GM12878 (cell line): Measurements from ENCODE around the gene MAPK8IP3. TPM values are rescaled to one million over a fixed set of nuclear protein-coding genes. Genes with fewer than 3 reads are reported as not detected.

Experiments
- ATAC-seq: fragments of 200-7000 bp; cut with Tn5 transposase; 3 replicates; pipeline ENCODE4 v1.9.1; 2020; ENCODE audit warnings: mild to moderate bottlenecking, moderate library complexity
- BruUV-seq: library from RNA; stranded (reverse); fragments of 400-500 nt; replicated peaks from 2 replicates; lab custom pipeline; 2021; lab: Mats Ljungman, UMichigan
- CTCF ChIA-PET: fragments of 300-600 bp; sonication (Branson Sonifier 250); formaldehyde crosslinking; extraction: SDS; loops from one replicate; lab custom pipeline; 2021; ENCODE audit warnings: inconsistent platforms; lab: Yijun Ruan, JAX
- POLR2A ChIA-PET: fragments of 350-600 bp; formaldehyde crosslinking; extraction: SDS; loops from one replicate; lab custom pipeline; 2021; ENCODE audit warnings: inconsistent platforms; lab: Charles Lee
- RAD21 ChIA-PET: fragments of 300-600 bp; sonication (Branson Sonifier 250); formaldehyde crosslinking; loops from one replicate; lab custom pipeline; 2023; ENCODE audit warnings: antibody characterized with exemption; ENCODE audit not compliant: unreplicated experiment; lab: Charles Lee
- SMC1A ChIA-PET: fragments of 300-600 bp; sonication (Branson Sonifier 250); formaldehyde crosslinking; loops from one replicate; lab custom pipeline; 2023; ENCODE audit not compliant: unreplicated experiment, uncharacterized antibody; lab: Charles Lee
- DNase-seq: peaks from one replicate; pipeline ENCODE4 v3.0.0-alpha.2; 2011; ENCODE audit warnings: low read depth, low spot score
- FAIRE-seq: peaks from 3 replicates; lab custom pipeline; 2011; peaks lifted over from hg19 to GRCh38; lab: Jason Lieb, UNC
- H2AFZ ChIP-seq: 2 replicates; pipeline ENCODE4 v1.6.0; 2011; ENCODE audit warnings: low read depth, low read length, control low read depth; ENCODE audit not compliant: control insufficient read depth
- H3K27ac ChIP-seq: 2 replicates; pipeline ENCODE4 v1.5.1; 2011; ENCODE audit warnings: control low read depth; ENCODE audit not compliant: control insufficient read depth, insufficient read depth
- H3K27me3 ChIP-seq, 2 experiments: replicated peaks in 1 of 2; 2 replicates each; pipeline versions ENCODE4 v1.6.0 to v1.6.1; 2011; ENCODE audit warnings: low read length in 1 of 2; ENCODE audit not compliant: control insufficient read depth in 2 of 2, insufficient read depth in 2 of 2
- H3K36me3 ChIP-seq, 2 experiments: 2 replicates each; pipeline ENCODE4 v1.5.1; 2011; ENCODE audit warnings: low read length in 1 of 2; ENCODE audit not compliant: control insufficient read depth in 2 of 2, insufficient read depth in 2 of 2
- H3K4me1 ChIP-seq: 2 replicates; pipeline ENCODE4 v1.6.1; 2011; ENCODE audit warnings: mild to moderate bottlenecking, low read length, moderate library complexity, mixed read lengths; ENCODE audit not compliant: control insufficient read depth, insufficient read depth
- H3K4me2 ChIP-seq: 2 replicates; pipeline ENCODE4 v1.6.0; 2011; ENCODE audit warnings: control low read depth; ENCODE audit not compliant: control insufficient read depth, insufficient read depth
- H3K4me3 ChIP-seq: fragments of 200-600 bp; sonication (generic); 2 replicates; pipeline ENCODE4 v1.5.1; 2016
- H3K79me2 ChIP-seq: 2 replicates; pipeline ENCODE4 v1.6.0; 2011; ENCODE audit warnings: low read length; ENCODE audit not compliant: control insufficient read depth, insufficient read depth
- H3K9ac ChIP-seq: 2 replicates; pipeline ENCODE4 v1.8.0; 2011; ENCODE audit warnings: low read length, control low read depth, mixed read lengths; ENCODE audit not compliant: control insufficient read depth, insufficient read depth
- H3K9me3 ChIP-seq: replicated peaks from 3 replicates; pipeline ENCODE4 v1.5.1; 2011; ENCODE audit warnings: mild to moderate bottlenecking, low read length; ENCODE audit not compliant: control insufficient read depth, insufficient read depth
- H4K20me1 ChIP-seq: 2 replicates; pipeline ENCODE4 v1.6.0; 2011; ENCODE audit not compliant: control insufficient read depth, insufficient read depth
- CHD2 ChIP-seq: IDR thresholded peaks from 2 replicates; pipeline ENCODE4 v1.6.1; 2011; ENCODE audit warnings: low read depth, low read length, improper control_type of control experiment, borderline replicate concordance
- EED ChIP-seq: sonication (generic); IDR thresholded peaks from 2 replicates; pipeline ENCODE4 v1.6.1; 2016; ENCODE audit warnings: antibody characterized with exemption, low read depth
- FOXK2 ChIP-seq: fragments of 450-650 bp; IDR thresholded peaks from 2 replicates; pipeline ENCODE4 v1.6.1; 2017; ENCODE audit warnings: mild to moderate bottlenecking, moderate library complexity
- JUNB ChIP-seq: IDR thresholded peaks from 2 replicates; pipeline ENCODE4 v1.6.1; 2016; ENCODE audit warnings: antibody characterized with exemption, mild to moderate bottlenecking
- JUND ChIP-seq: IDR thresholded peaks from 2 replicates; pipeline ENCODE4 v1.6.1; 2012; ENCODE audit warnings: low read depth, mild to moderate bottlenecking, low read length, improper control_type of control experiment, moderate library complexity
- MTA2 ChIP-seq: fragments of 450-650 bp; IDR thresholded peaks from 2 replicates; pipeline ENCODE4 v1.6.1; 2016; ENCODE audit warnings: low read depth, mild to moderate bottlenecking, moderate library complexity
- PML ChIP-seq: IDR thresholded peaks from 2 replicates; pipeline ENCODE4 v1.6.1; 2012; ENCODE audit warnings: low read length, inconsistent platforms
- POLR2AphosphoS5 ChIP-seq: IDR thresholded peaks from 2 replicates; pipeline ENCODE4 v1.6.1; 2011; ENCODE audit warnings: mild to moderate bottlenecking, low read length, inconsistent platforms
- RELA ChIP-seq: fragments of 450-650 bp; IDR thresholded peaks from 2 replicates; pipeline ENCODE4 v1.8.0; 2014; ENCODE audit warnings: borderline replicate concordance; ENCODE audit not compliant: partially characterized antibody
- SP1 ChIP-seq: IDR thresholded peaks from one replicate; pipeline ENCODE4 v1.6.1; 2011; ENCODE audit warnings: low read depth, low read length
- STAT1 ChIP-seq: fragments of 450-650 bp; conservative IDR thresholded peaks from 2 replicates; pipeline ENCODE4 v1.6.1; 2014; ENCODE audit warnings: antibody characterized with exemption, mild to moderate bottlenecking
- SUPT20H ChIP-seq: IDR thresholded peaks from 2 replicates; pipeline ENCODE4 v1.6.1; 2011; ENCODE audit warnings: low read depth, mild to moderate bottlenecking, low read length, moderate library complexity, borderline replicate concordance; ENCODE audit not compliant: control insufficient read depth
- WRNIP1 ChIP-seq: IDR thresholded peaks from 2 replicates; pipeline ENCODE4 v1.6.1; 2011; ENCODE audit warnings: low read depth, low read length, improper control_type of control experiment, borderline replicate concordance
- ZNF274 ChIP-seq: IDR thresholded peaks from one replicate; pipeline ENCODE4 v1.8.0; 2011; ENCODE audit not compliant: insufficient read length, insufficient read depth
- WGBS: methylation state at CpG from one replicate; pipeline ENCODE4 v1.1.6; 2016; ENCODE audit warnings: low lambda C conversion rate; ENCODE audit not compliant: insufficient replicate concordance, insufficient coverage; ENCODE audit errors: missing lambda C conversion rate; 5-methylcytosine and 5-hydroxymethylcytosine counted together
- in situ Hi-C: fragments of 300-500 bp; cut with MboI; formaldehyde crosslinking; loops from 9 replicates; pipeline ENCODE4 v1.14.3; 2018; ENCODE audit warnings: mixed read lengths
- intact Hi-C: fragments of 100-400 bp; cut with micrococcal nuclease; formaldehyde crosslinking; loops from one replicate; pipeline ENCODE4 v1.14.2; 2022; ENCODE audit not compliant: unreplicated experiment
- polyA plus RNA-seq, 11 experiments: library from polyadenylated mRNA; depleted of rRNA in 4 of 11; unstranded in 6 of 11; stranded (reverse) in 5 of 11; fragments of >200 nt; fragmentation: Nextera tagmentation in 4 of 11; fragmentation: Illumina TruSeq in 1 of 11; extraction: Ambion mirVana in 4 of 11; extraction: Trizol in 1 of 11; gene quantifications; 1 replicate in 1 of 11; 2 replicates in 10 of 11; pipeline versions ENCODE4 v1.2.1 to v1.2.3, GENCODE V29; 2011 to 2016; ENCODE audit warnings: inconsistent platforms in 2 of 11, missing spikeins in 2 of 11, low read depth in 1 of 11
- total RNA-seq, 4 experiments: library from RNA; depleted of rRNA in 3 of 4; stranded (reverse); fragments of >200 nt in 3 of 4; fragmentation: Illumina TruSeq in 1 of 4; extraction: Trizol in 1 of 4; gene quantifications; 2 replicates each; pipeline versions ENCODE4 v1.2.1 to v1.2.3, GENCODE V29; 2013 to 2021
- TF ChIP-seq, protein P1 (sequence below): IDR thresholded peaks from 2 replicates; pipeline ENCODE4 v1.6.1; 2012; ENCODE audit warnings: low read length, inconsistent platforms
- TF ChIP-seq, protein P2 (sequence below): IDR thresholded peaks from 2 replicates; pipeline ENCODE4 v1.6.1; 2012; ENCODE audit warnings: mild to moderate bottlenecking, low read depth, low read length

The MAPK8IP3 gene
- total and polyA plus RNA-seq, 10 of the 15 experiments (the other 5 are each of a cell fraction or from before 2014, with no cell fraction given) = 0.06 to 67.9 (median 18.2) TPM

DNA sequence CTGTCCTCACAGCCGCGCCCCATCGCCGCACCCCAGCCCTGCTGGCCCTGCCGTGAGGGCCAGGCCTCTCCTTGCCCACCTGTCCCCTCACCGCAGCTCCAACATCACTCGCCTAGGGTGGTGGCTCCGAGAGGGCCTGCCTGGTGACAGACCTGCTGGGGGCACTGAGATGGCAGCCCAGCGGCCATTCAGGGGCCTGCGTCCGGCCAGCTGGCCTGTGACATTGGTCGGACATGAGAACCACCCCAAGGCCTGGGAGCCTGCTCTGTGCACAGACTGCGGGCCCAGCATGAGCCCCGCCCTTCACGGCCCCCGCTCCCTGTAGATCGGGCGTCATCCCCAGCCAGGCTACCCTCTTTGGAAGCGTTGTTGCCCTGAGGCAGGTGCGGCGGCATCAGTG is 53.5 kb downstream of the MAPK8IP3 start (continued):
- TF ChIP-seq SUPT20H (no peak), POLR2AphosphoS5 (no peak), WRNIP1 (no peak), JUND (no peak), PML (no peak)

DNA sequence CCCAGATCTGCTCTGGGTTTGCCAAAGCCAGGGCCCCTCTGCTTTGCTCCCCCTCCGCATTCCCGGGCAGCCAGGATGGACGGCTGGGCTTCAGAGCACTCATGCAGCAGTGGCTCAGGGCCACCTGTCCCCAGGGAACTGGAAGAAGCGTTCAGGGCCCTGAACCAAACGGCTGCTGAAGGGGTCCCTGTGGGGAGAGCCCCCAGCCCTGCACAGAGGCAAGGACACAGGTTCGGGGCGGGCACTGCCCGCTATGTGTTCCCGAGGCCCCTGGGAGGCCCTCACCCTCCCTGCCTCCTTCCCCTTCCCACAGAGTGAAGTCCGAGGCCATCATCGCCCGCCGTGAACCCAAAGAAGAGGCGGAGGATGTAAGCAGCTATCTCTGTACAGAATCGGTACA is 54.9 kb downstream of the MAPK8IP3 start:
- ATAC-seq = no peak
- BruUV-seq = no TSS peak
- no peak overlapping the region for H3K27ac ChIP-seq
- no peak overlapping the region for H3K9ac ChIP-seq
- no peak for FAIRE-seq
- no peak overlapping the region for H3K4me2 ChIP-seq
- no peaks in the 10 kb centered on the region for H3K4me1 ChIP-seq
- RAD21 ChIA-PET = no interaction called here
- TF ChIP-seq MTA2 (no peak), EED (no peak), JUND (no peak), STAT1 (no peak), SP1 (no peak), ZNF274 (no peak), RELA (no peak), FOXK2 (no peak), CHD2 (no peak), JUNB (no peak)
- TF ChIP-seq, protein P1, sequence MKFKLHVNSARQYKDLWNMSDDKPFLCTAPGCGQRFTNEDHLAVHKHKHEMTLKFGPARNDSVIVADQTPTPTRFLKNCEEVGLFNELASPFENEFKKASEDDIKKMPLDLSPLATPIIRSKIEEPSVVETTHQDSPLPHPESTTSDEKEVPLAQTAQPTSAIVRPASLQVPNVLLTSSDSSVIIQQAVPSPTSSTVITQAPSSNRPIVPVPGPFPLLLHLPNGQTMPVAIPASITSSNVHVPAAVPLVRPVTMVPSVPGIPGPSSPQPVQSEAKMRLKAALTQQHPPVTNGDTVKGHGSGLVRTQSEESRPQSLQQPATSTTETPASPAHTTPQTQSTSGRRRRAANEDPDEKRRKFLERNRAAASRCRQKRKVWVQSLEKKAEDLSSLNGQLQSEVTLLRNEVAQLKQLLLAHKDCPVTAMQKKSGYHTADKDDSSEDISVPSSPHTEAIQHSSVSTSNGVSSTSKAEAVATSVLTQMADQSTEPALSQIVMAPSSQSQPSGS = no peak
- TF ChIP-seq, protein P2, sequence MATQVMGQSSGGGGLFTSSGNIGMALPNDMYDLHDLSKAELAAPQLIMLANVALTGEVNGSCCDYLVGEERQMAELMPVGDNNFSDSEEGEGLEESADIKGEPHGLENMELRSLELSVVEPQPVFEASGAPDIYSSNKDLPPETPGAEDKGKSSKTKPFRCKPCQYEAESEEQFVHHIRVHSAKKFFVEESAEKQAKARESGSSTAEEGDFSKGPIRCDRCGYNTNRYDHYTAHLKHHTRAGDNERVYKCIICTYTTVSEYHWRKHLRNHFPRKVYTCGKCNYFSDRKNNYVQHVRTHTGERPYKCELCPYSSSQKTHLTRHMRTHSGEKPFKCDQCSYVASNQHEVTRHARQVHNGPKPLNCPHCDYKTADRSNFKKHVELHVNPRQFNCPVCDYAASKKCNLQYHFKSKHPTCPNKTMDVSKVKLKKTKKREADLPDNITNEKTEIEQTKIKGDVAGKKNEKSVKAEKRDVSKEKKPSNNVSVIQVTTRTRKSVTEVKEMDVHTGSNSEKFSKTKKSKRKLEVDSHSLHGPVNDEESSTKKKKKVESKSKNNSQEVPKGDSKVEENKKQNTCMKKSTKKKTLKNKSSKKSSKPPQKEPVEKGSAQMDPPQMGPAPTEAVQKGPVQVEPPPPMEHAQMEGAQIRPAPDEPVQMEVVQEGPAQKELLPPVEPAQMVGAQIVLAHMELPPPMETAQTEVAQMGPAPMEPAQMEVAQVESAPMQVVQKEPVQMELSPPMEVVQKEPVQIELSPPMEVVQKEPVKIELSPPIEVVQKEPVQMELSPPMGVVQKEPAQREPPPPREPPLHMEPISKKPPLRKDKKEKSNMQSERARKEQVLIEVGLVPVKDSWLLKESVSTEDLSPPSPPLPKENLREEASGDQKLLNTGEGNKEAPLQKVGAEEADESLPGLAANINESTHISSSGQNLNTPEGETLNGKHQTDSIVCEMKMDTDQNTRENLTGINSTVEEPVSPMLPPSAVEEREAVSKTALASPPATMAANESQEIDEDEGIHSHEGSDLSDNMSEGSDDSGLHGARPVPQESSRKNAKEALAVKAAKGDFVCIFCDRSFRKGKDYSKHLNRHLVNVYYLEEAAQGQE = no peak
- H2AFZ ChIP-seq = no peak overlapping the region
- CTCF ChIA-PET = no interaction called here
- H4K20me1 ChIP-seq = no peaks in the 10 kb centered on the region
- POLR2A ChIA-PET = no interaction called here
- 97% methylated on average over 11 of the region's 15 CpGs for WGBS
- H3K79me2 ChIP-seq = no peaks in the 10 kb centered on the region
- no peaks in the 10 kb centered on the region for H3K27me3 ChIP-seq
- in situ Hi-C loops = no loop called here
- peaks cover 0 to 14% of the 10 kb centered on the region in 2 experiments; a peak in 3 of 4 replicates for H3K36me3 ChIP-seq
- H3K4me3 ChIP-seq = no peak overlapping the region
- intact Hi-C loops = no loop called here
- no peak for DNase-seq
- H3K9me3 ChIP-seq = no peaks in the 10 kb centered on the region
- SMC1A ChIA-PET = no interaction called here
